Activated CD4-positive, CD25-positive, alpha-beta regulatory T cell treated with anti-CD3 and anti-CD28 coated beads, Interleukin-2, amount 50 U/mL, for 16 hours (primary cell): ENCODE measurements around the gene BICDL2.
A peak's percentile ranks its signal among the peaks of the same experiment; 100 is the strongest.

Experiments
- DNase-seq: peaks from one replicate; pipeline ENCODE4 v3.0.0-alpha.2; 2020; ENCODE audit warnings: low read depth, low spot score

Gene BICDL2

GRCh38 chr16:3025032-3026002, 11.4 kb downstream of the BICDL2 start:
- DNase-seq, result no peak

GRCh38 chr16:3023669-3024478, 12.9 kb downstream of the BICDL2 start, which contains the start of the genes HCFC1R1 and THOC6:
Gene HCFC1R1, minus strand, starts transcription at chr16:3023942. Its CDS starts 1 bp downstream, at chr16:3023941.
Gene THOC6, plus strand, starts transcription at chr16:3024035. Its CDS starts 292 bp downstream, at chr16:3024327.
- peak; percentile 92 for DNase-seq

- no peak for DNase-seq
These were observed 13.4 kb downstream of the BICDL2 start for GRCh38 chr16:3023415-3023668.

- no peak for DNase-seq
These were observed 13.9 kb downstream of the BICDL2 start for GRCh38 chr16:3022684-3023414.

GRCh38 chr16:3022208-3022683, 14.5 kb downstream of the BICDL2 start:
- DNase-seq, result peak; percentile 70

- DNase-seq, result peak; percentile 44
These were observed 15.1 kb downstream of the BICDL2 start for GRCh38 chr16:3021449-3022207.

- no peak for DNase-seq
These were observed 15.9 kb downstream of the BICDL2 start for GRCh38 chr16:3020604-3021448.

- peak; percentile 37 for DNase-seq
These were observed 16.5 kb downstream of the BICDL2 start, which contains the start of gene TNFRSF12A for GRCh38 chr16:3020247-3020603. Gene TNFRSF12A, plus strand, starts transcription at chr16:3020368. Its CDS starts 30 bp downstream, at chr16:3020398.

- DNase-seq, result no peak
These were observed 17.0 kb downstream of the BICDL2 start for GRCh38 chr16:3019594-3020246.

GRCh38 chr16:3017794-3018506, 18.8 kb downstream of the BICDL2 start, which contains the start of gene CLDN6:
Gene CLDN6, minus strand, starts transcription at chr16:3018183. Its CDS starts 2,162 bp downstream, at chr16:3016021.
- no peak for DNase-seq

GRCh38 chr16:3017344-3017743, 19.4 kb downstream of the BICDL2 start:
- no peak for DNase-seq

GRCh38 chr16:3015865-3016521, 20.8 kb downstream of the BICDL2 start:
- no peak for DNase-seq

GRCh38 chr16:3014971-3015370, 21.8 kb downstream of the BICDL2 start:
- DNase-seq, result no peak

- no peak for DNase-seq
These were observed 22.6 kb downstream of the BICDL2 start for GRCh38 chr16:3013998-3014690.

GRCh38 chr16:3013491-3013951, 23.2 kb downstream of the BICDL2 start:
- DNase-seq, result no peak

GRCh38 chr16:3012828-3013420, 23.8 kb downstream of the BICDL2 start, which contains the start of gene CLDN9:
Gene CLDN9, plus strand, starts transcription at chr16:3012923. Its CDS starts 440 bp downstream, at chr16:3013363.
- DNase-seq, result no peak

GRCh38 chr16:3012246-3012645, 24.5 kb downstream of the BICDL2 start:
- no peak for DNase-seq
